Measurements from ENCODE around the gene BCL6. TPM values are rescaled to one million over a fixed set of nuclear protein-coding genes. Genes with fewer than 3 reads are reported as not detected.

BCL6 gene
- total and polyA plus RNA-seq, 10 of the 15 experiments (the other 5 are each of a cell fraction or from before 2014, with no cell fraction given): 0.04 to 0.85 (median 0.15) TPM

- TF ChIP-seq IRF5 (IDR thresholded peaks at IDR 0.05; ENCODE audit: borderline replicate concordance) (no peak), GATAD2B (conservative IDR thresholded peaks at IDR 0.05; ENCODE audit: low read depth) (no peak), RAD21 (IDR thresholded peaks at IDR 0.05; ENCODE audit: insufficient read depth, low read depth, low read length) (peak; percentile 88), SRF (IDR thresholded peaks at IDR 0.05; ENCODE audit: low read depth in 2 of 2, low read length in 2 of 2) (peak in 1 of 2 experiments; percentile 72; a peak in 1 of 4 replicates), ZBED1 (IDR thresholded peaks at IDR 0.05; ENCODE audit: borderline replicate concordance) (no peak), NFYA (IDR thresholded peaks at IDR 0.05; ENCODE audit: borderline replicate concordance, low read depth, low read length) (no peak), SMAD1 (IDR thresholded peaks at IDR 0.05; ENCODE audit: low read depth, partially characterized antibody) (no peak), RAD51 (IDR thresholded peaks at IDR 0.05) (peak; percentile 30; the same call in 1 of the 2 replicates), CTCF (IDR thresholded peaks at IDR 0.05 in 2 of 3, conservative IDR thresholded peaks at IDR 0.05 in 1 of 3; ENCODE audit: control insufficient read depth in 2 of 3, extremely low read depth in 1 of 3, insufficient read depth in 1 of 3, low read depth in 3 of 3, low read length in 3 of 3) (peak; percentile 77 to 84 (median 84)), SMC3 (IDR thresholded peaks at IDR 0.05; ENCODE audit: borderline replicate concordance, low read length) (peak; percentile 74), BHLHE40 (IDR thresholded peaks at IDR 0.05; ENCODE audit: borderline replicate concordance in 1 of 2, low read depth in 2 of 2, low read length in 1 of 2) (no peak), BCLAF1 (IDR thresholded peaks at IDR 0.05) (no peak), EZH2 (IDR thresholded peaks at IDR 0.05; ENCODE audit: borderline replicate concordance, control insufficient read depth, low read depth, low read length) (0 out of 2 replicates have a peak, but pooled peaks have one; percentile 26), ZNF592 (IDR thresholded peaks at IDR 0.05) (0 out of 2 replicates have a peak, but pooled peaks have one; percentile 53), ATF7 (IDR thresholded peaks at IDR 0.05; ENCODE audit: low read depth) (0 out of 2 replicates have a peak, but pooled peaks have one; percentile 27), POLR2A (IDR thresholded peaks at IDR 0.05; ENCODE audit: low read depth, low read length) (no peak), ZSCAN29 (IDR thresholded peaks at IDR 0.05) (0 out of 2 replicates have a peak, but pooled peaks have one; percentile 54), NR2C1 (IDR thresholded peaks at IDR 0.05) (no peak), SUZ12 (IDR thresholded peaks at IDR 0.05; ENCODE audit: unreplicated experiment) (no peak)
Measured at GRCh38 chr3:187738331-187739093, 6.8 kb downstream of the BCL6 start (continued).
